ENCODE data around the gene TDRD7.

TDRD7 gene

DNA sequence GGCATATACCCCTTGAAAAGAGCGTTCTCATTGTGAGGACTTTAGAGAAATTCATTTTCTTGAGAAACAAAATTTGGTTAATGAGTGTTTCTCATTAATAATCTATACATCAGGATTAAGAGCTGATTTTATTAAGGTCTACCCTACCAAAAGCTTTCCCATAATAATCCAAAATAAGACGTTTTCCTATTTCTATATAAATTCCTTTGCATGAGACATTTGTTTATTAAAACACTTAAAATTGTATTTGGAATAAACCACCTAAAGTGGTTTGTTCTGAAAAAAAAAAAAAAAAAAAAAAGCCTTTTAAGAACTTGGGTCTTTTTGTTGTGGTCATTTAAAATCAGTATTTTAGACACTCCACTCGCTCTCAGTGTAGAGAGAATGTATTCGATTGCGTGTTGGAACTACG is 88.9 kb downstream of the TDRD7 start:
- Histone ChIP-seq H3K27ac (ENCODE audit: low read depth, low read length) (no peak overlapping the region), H3K36me3 (ENCODE audit: control insufficient read depth, insufficient read depth, low read length) (no peaks in the 10 kb centered on the region), H3K9ac (ENCODE audit: low read depth, low read length) (no peak overlapping the region), H3K4me1 (ENCODE audit: control insufficient read depth, insufficient read depth, low read length) (peaks cover 6% of the 10 kb centered on the region; the same call in 1 of the 2 replicates), H3K9me3 (ENCODE audit: control insufficient read depth, insufficient read depth, low read length) (no peaks in the 10 kb centered on the region), H3K27me3 (ENCODE audit: control insufficient read depth, insufficient read depth, low read length) (peaks cover 67% of the 10 kb centered on the region), H3K4me3 (ENCODE audit: low read depth, low read length) (peak overlapping the region; percentile 68)

DNA sequence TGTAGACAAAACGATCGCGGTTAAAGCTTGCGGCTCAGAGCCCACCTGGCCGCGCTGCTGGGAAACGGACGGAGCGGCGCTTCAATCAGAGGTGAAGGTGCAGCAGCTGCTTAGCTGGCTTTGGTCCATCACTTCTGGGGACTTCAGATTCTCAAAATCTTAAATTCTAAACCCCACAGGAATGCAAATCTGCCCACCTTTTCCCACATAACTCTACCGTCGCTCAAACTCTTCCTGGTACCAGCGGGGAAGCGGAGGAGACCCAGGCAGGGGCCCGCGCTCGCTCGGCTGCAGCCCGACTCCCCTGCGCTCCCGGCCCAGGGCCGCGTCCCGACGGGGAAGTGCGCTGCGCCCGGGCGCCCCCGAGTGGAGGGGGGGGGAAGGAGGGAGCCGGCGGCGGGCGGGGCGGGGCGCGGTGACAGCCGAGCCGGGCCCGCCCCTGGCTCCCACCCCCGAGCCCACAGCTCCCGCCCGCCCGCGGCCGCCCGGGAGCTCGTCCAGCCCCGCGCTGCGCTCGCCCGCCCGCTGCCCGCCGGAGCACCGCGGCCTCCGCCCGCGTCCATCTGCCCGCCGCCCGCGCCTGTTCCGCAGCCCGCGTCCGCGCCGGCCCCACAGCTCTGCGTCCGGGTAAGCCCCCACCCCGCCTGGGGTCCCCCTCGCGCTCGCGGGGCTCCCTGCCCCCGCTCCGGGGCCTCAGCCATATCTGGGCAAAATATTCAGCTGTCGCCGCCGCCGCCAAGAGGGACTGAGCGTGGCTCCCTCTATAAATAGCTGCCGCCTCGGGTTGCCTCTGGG is 89.5 kb downstream of the TDRD7 start, which contains the start of gene TMOD1:
TSS of gene TMOD1 (plus strand) at position 490 of the 795 bp plus-strand sequence. CDS start 22,523 bp downstream, outside the sequence.
- H3K9ac ChIP-seq (ENCODE audit: low read depth, low read length) = no peak within 1 kb of the TSS
- no peaks in the 10 kb centered on the region for H3K36me3 ChIP-seq (ENCODE audit: control insufficient read depth, insufficient read depth, low read length)
- no peaks in the 10 kb centered on the region for H3K9me3 ChIP-seq (ENCODE audit: control insufficient read depth, insufficient read depth, low read length)
- peaks cover 6% of the 10 kb centered on the region; the same call in 1 of the 2 replicates for H3K4me1 ChIP-seq (ENCODE audit: control insufficient read depth, insufficient read depth, low read length)
- H3K4me3 ChIP-seq (ENCODE audit: low read depth, low read length) = peak within 1 kb of the TSS; percentile 68
- H3K27ac ChIP-seq (ENCODE audit: low read depth, low read length) = no peak within 1 kb of the TSS
- peaks cover 74% of the 10 kb centered on the region for H3K27me3 ChIP-seq (ENCODE audit: control insufficient read depth, insufficient read depth, low read length)

DNA sequence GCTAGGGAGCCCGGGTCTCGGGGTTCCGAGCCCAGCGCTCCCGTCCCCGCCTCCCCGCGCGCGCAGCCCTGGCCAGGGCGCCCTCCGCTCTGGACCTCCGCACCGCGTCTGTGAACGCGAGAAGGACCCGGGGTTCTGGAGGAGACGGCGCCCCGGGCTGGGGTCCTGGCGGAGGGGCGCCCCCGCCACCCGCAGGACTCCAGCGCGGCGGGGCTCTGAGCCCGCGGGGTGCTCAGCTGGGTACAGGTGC is 90.0 kb downstream of the TDRD7 start:
- Histone ChIP-seq H3K36me3 (ENCODE audit: control insufficient read depth, insufficient read depth, low read length) (no peaks in the 10 kb centered on the region), H3K4me3 (ENCODE audit: low read depth, low read length) (peak overlapping the region; percentile 68), H3K9me3 (ENCODE audit: control insufficient read depth, insufficient read depth, low read length) (no peaks in the 10 kb centered on the region), H3K27me3 (ENCODE audit: control insufficient read depth, insufficient read depth, low read length) (peaks cover 74% of the 10 kb centered on the region), H3K9ac (ENCODE audit: low read depth, low read length) (no peak overlapping the region), H3K27ac (ENCODE audit: low read depth, low read length) (no peak overlapping the region), H3K4me1 (ENCODE audit: control insufficient read depth, insufficient read depth, low read length) (peaks cover 6% of the 10 kb centered on the region; the same call in 1 of the 2 replicates)

DNA sequence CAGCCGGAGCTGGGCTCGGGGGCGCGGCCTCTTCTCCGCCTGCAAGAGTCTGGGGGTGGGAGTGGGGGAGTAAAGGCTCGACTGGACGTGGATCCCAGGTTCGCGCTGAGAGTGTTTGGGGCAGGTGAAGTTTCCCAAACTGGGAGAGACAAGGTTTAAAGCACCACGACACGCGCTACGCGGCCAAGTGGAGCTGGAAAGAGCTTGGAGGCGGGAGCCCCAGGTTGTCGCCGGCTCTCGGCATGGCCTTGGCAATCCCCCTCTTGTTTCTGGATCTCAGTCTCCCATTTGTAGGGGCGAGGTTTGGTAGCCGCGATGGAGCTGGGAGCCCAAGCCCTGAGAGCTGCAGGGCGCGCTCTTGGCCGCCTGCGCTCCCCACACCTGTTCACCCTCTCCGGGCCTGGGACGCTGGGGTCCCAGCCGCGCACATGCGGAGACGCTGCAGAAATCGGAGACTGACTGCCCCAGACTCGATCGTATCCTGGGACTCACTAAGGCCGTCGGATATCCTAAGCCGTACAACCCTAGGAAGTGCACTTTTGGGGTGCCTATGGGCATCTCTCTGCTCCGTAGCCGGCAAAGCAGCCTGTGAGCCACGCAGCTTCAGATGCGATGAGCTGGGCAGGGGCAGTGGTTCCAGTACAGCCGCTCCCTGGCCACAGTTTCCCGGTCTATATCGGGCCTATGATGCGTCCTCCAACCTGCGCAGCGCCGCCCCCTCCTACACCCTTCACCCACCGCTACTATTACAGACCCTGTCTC is 90.5 kb downstream of the TDRD7 start:
- peaks cover 74% of the 10 kb centered on the region for H3K27me3 ChIP-seq (ENCODE audit: control insufficient read depth, insufficient read depth, low read length)
- no peaks in the 10 kb centered on the region for H3K9me3 ChIP-seq (ENCODE audit: control insufficient read depth, insufficient read depth, low read length)
- peaks cover 6% of the 10 kb centered on the region; the same call in 1 of the 2 replicates for H3K4me1 ChIP-seq (ENCODE audit: control insufficient read depth, insufficient read depth, low read length)
- peak overlapping the region; percentile 68 for H3K4me3 ChIP-seq (ENCODE audit: low read depth, low read length)
- H3K9ac ChIP-seq (ENCODE audit: low read depth, low read length) = no peak overlapping the region
- H3K36me3 ChIP-seq (ENCODE audit: control insufficient read depth, insufficient read depth, low read length) = no peaks in the 10 kb centered on the region
- H3K27ac ChIP-seq (ENCODE audit: low read depth, low read length) = no peak overlapping the region

DNA sequence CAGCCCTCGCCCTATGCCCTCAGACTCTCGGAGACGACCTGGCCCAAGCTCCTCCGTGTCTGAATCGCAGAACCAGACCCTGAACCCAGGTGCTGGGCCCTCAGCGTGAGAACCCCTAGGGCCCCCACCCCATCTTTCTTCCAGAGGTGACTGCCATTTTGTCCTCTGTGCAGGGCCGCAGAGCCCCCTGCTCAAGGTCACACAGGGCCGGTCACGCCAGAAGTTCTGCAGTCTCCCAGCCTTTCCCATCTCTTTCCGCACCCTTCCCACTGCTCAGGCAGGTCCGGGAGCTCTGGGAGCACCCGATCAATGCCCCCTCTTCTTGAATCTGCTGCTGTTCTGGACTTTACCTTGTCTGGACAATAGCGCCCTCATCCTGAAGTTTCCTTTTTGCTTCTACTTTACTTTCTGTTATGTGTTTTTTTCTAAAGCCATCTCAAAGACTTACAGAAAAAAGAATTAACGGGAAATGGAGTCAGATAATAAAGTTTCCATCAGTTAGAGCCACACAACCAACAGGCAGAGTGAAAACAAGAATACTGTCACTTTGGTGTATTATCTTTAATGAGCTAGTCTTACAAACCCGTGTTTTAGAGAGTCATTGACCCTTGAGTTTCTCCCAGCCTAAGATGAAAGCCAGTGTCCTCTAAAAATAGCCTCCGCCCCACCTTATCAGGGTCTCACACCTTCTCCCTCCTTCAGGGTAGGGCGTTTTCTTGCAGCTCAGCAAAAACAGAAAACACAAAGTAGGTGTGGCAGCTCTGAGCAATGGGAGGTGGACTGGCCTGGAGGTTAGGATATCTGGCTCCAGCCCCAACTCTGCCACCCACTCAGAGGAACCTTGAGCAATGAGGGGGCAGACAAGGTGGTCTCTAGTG is 91.3 kb downstream of the TDRD7 start:
- H3K4me3 ChIP-seq (ENCODE audit: low read depth, low read length) = peak overlapping the region; percentile 68
- no peak overlapping the region for H3K9ac ChIP-seq (ENCODE audit: low read depth, low read length)
- H3K27me3 ChIP-seq (ENCODE audit: control insufficient read depth, insufficient read depth, low read length) = peaks cover 74% of the 10 kb centered on the region
- no peak overlapping the region for H3K27ac ChIP-seq (ENCODE audit: low read depth, low read length)
- no peaks in the 10 kb centered on the region for H3K9me3 ChIP-seq (ENCODE audit: control insufficient read depth, insufficient read depth, low read length)
- H3K4me1 ChIP-seq (ENCODE audit: control insufficient read depth, insufficient read depth, low read length) = peaks cover 6% of the 10 kb centered on the region; the same call in 1 of the 2 replicates
- no peaks in the 10 kb centered on the region for H3K36me3 ChIP-seq (ENCODE audit: control insufficient read depth, insufficient read depth, low read length)

- no peak overlapping the region for H3K9ac ChIP-seq (ENCODE audit: low read depth, low read length)
- no peaks in the 10 kb centered on the region for H3K36me3 ChIP-seq (ENCODE audit: control insufficient read depth, insufficient read depth, low read length)
- peaks cover 6% of the 10 kb centered on the region; the same call in 1 of the 2 replicates for H3K4me1 ChIP-seq (ENCODE audit: control insufficient read depth, insufficient read depth, low read length)
- H3K4me3 ChIP-seq (ENCODE audit: low read depth, low read length) = no peak overlapping the region
- H3K27ac ChIP-seq (ENCODE audit: low read depth, low read length) = no peak overlapping the region
- no peaks in the 10 kb centered on the region for H3K9me3 ChIP-seq (ENCODE audit: control insufficient read depth, insufficient read depth, low read length)
- peaks cover 74% of the 10 kb centered on the region for H3K27me3 ChIP-seq (ENCODE audit: control insufficient read depth, insufficient read depth, low read length)
Observed at GRCh38 chr9:97503862-97504210, 91.9 kb downstream of the TDRD7 start.

GRCh38 chr9:97504381-97505216 is 92.7 kb downstream of the TDRD7 start:
- Histone ChIP-seq H3K9ac (ENCODE audit: low read depth, low read length) (no peak overlapping the region), H3K4me1 (ENCODE audit: control insufficient read depth, insufficient read depth, low read length) (peaks cover 6% of the 10 kb centered on the region; the same call in 1 of the 2 replicates), H3K9me3 (ENCODE audit: control insufficient read depth, insufficient read depth, low read length) (no peaks in the 10 kb centered on the region), H3K36me3 (ENCODE audit: control insufficient read depth, insufficient read depth, low read length) (no peaks in the 10 kb centered on the region), H3K27me3 (ENCODE audit: control insufficient read depth, insufficient read depth, low read length) (peaks cover 66% of the 10 kb centered on the region), H3K27ac (ENCODE audit: low read depth, low read length) (no peak overlapping the region), H3K4me3 (ENCODE audit: low read depth, low read length) (no peak overlapping the region)

DNA sequence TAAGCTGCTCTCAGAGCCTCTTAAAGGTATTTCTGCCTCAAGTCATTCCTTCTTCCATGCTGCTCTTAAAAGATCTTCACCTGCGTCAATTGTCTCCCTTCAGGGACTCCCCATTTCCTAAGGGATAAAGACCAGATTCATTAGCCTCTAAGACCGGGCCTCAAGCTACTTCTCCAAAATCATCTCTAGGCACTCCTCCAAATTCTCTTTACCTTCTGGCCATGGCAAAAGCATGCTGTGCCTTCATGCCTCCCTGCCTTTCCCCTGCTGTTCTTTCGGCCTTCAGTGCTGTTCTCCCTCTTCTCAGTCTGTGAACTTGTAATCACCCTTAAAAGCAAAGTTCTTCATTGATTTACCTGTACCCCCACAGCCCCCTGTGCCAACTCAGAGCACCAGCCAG is 93.9 kb downstream of the TDRD7 start:
- Histone ChIP-seq H3K4me3 (ENCODE audit: low read depth, low read length) (no peak overlapping the region), H3K4me1 (ENCODE audit: control insufficient read depth, insufficient read depth, low read length) (peaks cover 6% of the 10 kb centered on the region; the same call in 1 of the 2 replicates), H3K36me3 (ENCODE audit: control insufficient read depth, insufficient read depth, low read length) (no peaks in the 10 kb centered on the region), H3K27ac (ENCODE audit: low read depth, low read length) (no peak overlapping the region), H3K9ac (ENCODE audit: low read depth, low read length) (no peak overlapping the region), H3K27me3 (ENCODE audit: control insufficient read depth, insufficient read depth, low read length) (peaks cover 54% of the 10 kb centered on the region), H3K9me3 (ENCODE audit: control insufficient read depth, insufficient read depth, low read length) (no peaks in the 10 kb centered on the region)

- no peaks in the 10 kb centered on the region for H3K9me3 ChIP-seq (ENCODE audit: control insufficient read depth, insufficient read depth, low read length)
- no peaks in the 10 kb centered on the region for H3K36me3 ChIP-seq (ENCODE audit: control insufficient read depth, insufficient read depth, low read length)
- no peak overlapping the region for H3K9ac ChIP-seq (ENCODE audit: low read depth, low read length)
- H3K4me3 ChIP-seq (ENCODE audit: low read depth, low read length) = no peak overlapping the region
- H3K27me3 ChIP-seq (ENCODE audit: control insufficient read depth, insufficient read depth, low read length) = peaks cover 49% of the 10 kb centered on the region
- no peak overlapping the region for H3K27ac ChIP-seq (ENCODE audit: low read depth, low read length)
- peaks cover 6% of the 10 kb centered on the region; the same call in 1 of the 2 replicates for H3K4me1 ChIP-seq (ENCODE audit: control insufficient read depth, insufficient read depth, low read length)
Observed at GRCh38 chr9:97506306-97506705, 94.4 kb downstream of the TDRD7 start.

DNA sequence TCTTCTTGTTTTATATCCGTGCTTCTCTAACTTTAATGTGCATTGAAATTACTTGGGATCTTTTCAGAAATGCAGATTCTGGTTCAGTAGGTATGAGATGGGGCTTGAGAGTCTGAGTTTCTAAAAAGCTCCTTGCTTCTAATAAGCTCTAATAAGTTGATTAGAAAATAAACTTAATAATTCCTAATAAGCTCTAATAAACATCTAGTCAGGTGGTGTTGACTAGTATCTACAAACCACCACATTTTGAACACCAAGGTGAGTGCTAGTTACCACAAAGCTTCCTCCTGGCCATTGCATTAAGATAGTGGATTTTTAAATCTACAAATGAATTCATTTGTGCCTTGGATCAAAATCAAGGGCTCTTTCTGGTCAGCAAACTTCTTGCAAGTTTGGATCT is 94.9 kb downstream of the TDRD7 start:
- H3K4me1 ChIP-seq (ENCODE audit: control insufficient read depth, insufficient read depth, low read length) = peaks cover 6% of the 10 kb centered on the region; the same call in 1 of the 2 replicates
- no peak overlapping the region for H3K4me3 ChIP-seq (ENCODE audit: low read depth, low read length)
- peaks cover 47% of the 10 kb centered on the region for H3K27me3 ChIP-seq (ENCODE audit: control insufficient read depth, insufficient read depth, low read length)
- no peak overlapping the region for H3K27ac ChIP-seq (ENCODE audit: low read depth, low read length)
- no peaks in the 10 kb centered on the region for H3K9me3 ChIP-seq (ENCODE audit: control insufficient read depth, insufficient read depth, low read length)
- H3K36me3 ChIP-seq (ENCODE audit: control insufficient read depth, insufficient read depth, low read length) = no peaks in the 10 kb centered on the region
- no peak overlapping the region for H3K9ac ChIP-seq (ENCODE audit: low read depth, low read length)
